ENCODE data around the gene CDKL1.
"Not testable (repeated sequence)": the region's sequence is repeated elsewhere in the genome, so short reads cannot be mapped to it uniquely, and the experiment has no call there.

The CDKL1 gene

GRCh38 chr14:50361473-50362403 lies 34.9 kb downstream of the CDKL1 start:
- not testable (repeated sequence) for H3K4me3 ChIP-seq (ENCODE audit: low read length); DNase-seq (ENCODE audit: low read depth, low spot score)

- H3K4me3 ChIP-seq (ENCODE audit: low read length): no peak overlapping the region
- DNase-seq (ENCODE audit: low read depth, low spot score): no peak
These were observed 35.8 kb downstream of the CDKL1 start for GRCh38 chr14:50360851-50361250.

- H3K4me3 ChIP-seq (ENCODE audit: low read length): no peak overlapping the region
- DNase-seq (ENCODE audit: low read depth, low spot score): no peak
These were observed 36.6 kb downstream of the CDKL1 start for GRCh38 chr14:50360093-50360492.

- no peak for DNase-seq (ENCODE audit: low read depth, low spot score)
- no peak overlapping the region for H3K4me3 ChIP-seq (ENCODE audit: low read length)
These were observed 37.0 kb downstream of the CDKL1 start for GRCh38 chr14:50359631-50360030.

GRCh38 chr14:50357753-50358395 lies 38.8 kb downstream of the CDKL1 start:
- no peak for DNase-seq (ENCODE audit: low read depth, low spot score)
- H3K4me3 ChIP-seq (ENCODE audit: low read length): no peak overlapping the region

- H3K4me3 ChIP-seq (ENCODE audit: low read length): no peak overlapping the region
- DNase-seq (ENCODE audit: low read depth, low spot score): no peak
These were observed 39.6 kb downstream of the CDKL1 start for GRCh38 chr14:50357124-50357523.

GRCh38 chr14:50356283-50356682 lies 40.4 kb downstream of the CDKL1 start:
- not testable (repeated sequence) for DNase-seq (ENCODE audit: low read depth, low spot score); H3K4me3 ChIP-seq (ENCODE audit: low read length)

- DNase-seq (ENCODE audit: low read depth, low spot score): no peak
These were observed 41.0 kb downstream of the CDKL1 start for GRCh38 chr14:50355692-50356091.

GRCh38 chr14:50354527-50354926 lies 42.2 kb downstream of the CDKL1 start:
- no peak for DNase-seq (ENCODE audit: low read depth, low spot score)
- H3K4me3 ChIP-seq (ENCODE audit: low read length): no peak overlapping the region

More at GRCh38 chr14:50355692-50356091, 41.0 kb downstream of the CDKL1 start:
- no peak overlapping the region for H3K4me3 ChIP-seq (ENCODE audit: low read length)

- no peak for DNase-seq (ENCODE audit: low read depth, low spot score)
- no peak overlapping the region for H3K4me3 ChIP-seq (ENCODE audit: low read length)
These were observed 43.6 kb downstream of the CDKL1 start for GRCh38 chr14:50353126-50353525.

- no peak for DNase-seq (ENCODE audit: low read depth, low spot score)
These were observed 44.1 kb downstream of the CDKL1 start for GRCh38 chr14:50352584-50352983.

GRCh38 chr14:50350975-50351374 lies 45.7 kb downstream of the CDKL1 start:
- H3K4me3 ChIP-seq (ENCODE audit: low read length): no peak overlapping the region
- DNase-seq (ENCODE audit: low read depth, low spot score): no peak

More at GRCh38 chr14:50352584-50352983, 44.1 kb downstream of the CDKL1 start:
- H3K4me3 ChIP-seq (ENCODE audit: low read length): no peak overlapping the region

- DNase-seq (ENCODE audit: low read depth, low spot score): no peak
- H3K4me3 ChIP-seq (ENCODE audit: low read length): no peak overlapping the region
These were observed 47.7 kb downstream of the CDKL1 start for GRCh38 chr14:50348933-50349332.

- DNase-seq (ENCODE audit: low read depth, low spot score): no peak
- H3K4me3 ChIP-seq (ENCODE audit: low read length): no peak overlapping the region
These were observed 49.2 kb downstream of the CDKL1 start for GRCh38 chr14:50347521-50347920.

GRCh38 chr14:50345846-50346422 lies 50.7 kb downstream of the CDKL1 start:
- DNase-seq (ENCODE audit: low read depth, low spot score): no peak
- no peak overlapping the region for H3K4me3 ChIP-seq (ENCODE audit: low read length)

GRCh38 chr14:50344876-50345563 lies 51.7 kb downstream of the CDKL1 start:
- H3K4me3 ChIP-seq (ENCODE audit: low read length): no peak overlapping the region
- no peak for DNase-seq (ENCODE audit: low read depth, low spot score)

GRCh38 chr14:50344116-50344775 lies 52.4 kb downstream of the CDKL1 start:
- no peak overlapping the region for H3K4me3 ChIP-seq (ENCODE audit: low read length)
- DNase-seq (ENCODE audit: low read depth, low spot score): no peak

- DNase-seq (ENCODE audit: low read depth, low spot score): no peak
- no peak overlapping the region for H3K4me3 ChIP-seq (ENCODE audit: low read length)
These were observed 53.2 kb downstream of the CDKL1 start for GRCh38 chr14:50343434-50343833.

Measured in Jurkat, Clone E6-1 (cell line).